HEK293 (cell line): ENCODE results near the gene TFAP2B.

ENCODE experiments used
- CTCF ChIA-PET: fragments of 350-600 bp; formaldehyde crosslinking; extraction: SDS; loops from one replicate; lab custom pipeline; 2021; ENCODE audit warnings: antibody characterized with exemption; lab: Yijun Ruan, JAX
- POLR2A ChIA-PET: fragments of 300-600 bp; formaldehyde crosslinking; extraction: SDS; loops from one replicate; lab custom pipeline; 2020; ENCODE audit warnings: antibody characterized with exemption, inconsistent platforms; lab: Yijun Ruan, JAX
- H3K27ac ChIP-seq: fragments of 200-500 bp; sonication (Bioruptor generic); 2 replicates; pipeline ENCODE4 v1.5.1; 2014; ENCODE audit warnings: low read depth, low read length, control low read depth, inconsistent platforms; ENCODE audit errors: extremely low read depth
- H3K36me3 ChIP-seq, 2 experiments: fragments of 200-500 bp in 1 of 2; sonication (Bioruptor generic) in 1 of 2; 1 replicate in 1 of 2; 2 replicates in 1 of 2; pipeline ENCODE4 v1.5.1; 2014 to 2017; ENCODE audit warnings: inconsistent platforms in 2 of 2, low read length in 2 of 2; ENCODE audit not compliant: control insufficient read depth in 2 of 2, insufficient read depth in 1 of 2
- H3K4me1 ChIP-seq: fragments of 200-500 bp; sonication (Bioruptor generic); 2 replicates; pipeline ENCODE4 v1.5.1; 2014; ENCODE audit warnings: mild to moderate bottlenecking, low read length, inconsistent platforms; ENCODE audit not compliant: control insufficient read depth, insufficient read depth
- H3K4me3 ChIP-seq: 2 replicates; pipeline ENCODE4 v1.5.1; 2011; ENCODE audit warnings: low read depth, mild to moderate bottlenecking, control low read depth, low read length, moderate library complexity
- H3K9me3 ChIP-seq: fragments of 200-500 bp; sonication (Bioruptor generic); 2 replicates; pipeline ENCODE4 v1.5.1; 2014; ENCODE audit warnings: low read depth, low read length, inconsistent platforms; ENCODE audit not compliant: control insufficient read depth, insufficient read depth
- FEZF1 ChIP-seq: fragments of 450-650 bp; formaldehyde crosslinking; IDR thresholded peaks from 2 replicates; pipeline ENCODE4 v1.5.1; 2016; ENCODE audit warnings: missing biosample characterization, missing genetic modification characterization
- HOXA7 ChIP-seq: sonication (generic); formaldehyde crosslinking; IDR thresholded peaks from 2 replicates; pipeline ENCODE4 v1.8.1; 2022; ENCODE audit warnings: missing genetic modification reagents, borderline replicate concordance
- KLF1 ChIP-seq: fragments of 450-650 bp; formaldehyde crosslinking; IDR thresholded peaks from 2 replicates; pipeline ENCODE4 v1.5.1; 2016; ENCODE audit warnings: missing biosample characterization, missing genetic modification characterization
- KLF10 ChIP-seq: fragments of 450-650 bp; IDR thresholded peaks from 2 replicates; pipeline ENCODE4 v1.5.1; 2018; ENCODE audit warnings: missing biosample characterization, mild to moderate bottlenecking, missing genetic modification characterization
- OSR2 ChIP-seq: fragments of 450-650 bp; formaldehyde crosslinking; IDR thresholded peaks from 2 replicates; pipeline ENCODE4 v1.5.1; 2016; ENCODE audit warnings: missing biosample characterization, missing genetic modification characterization
- TCF7L2 ChIP-seq: IDR thresholded peaks from 2 replicates; pipeline ENCODE4 v1.6.1; 2011; ENCODE audit warnings: low read depth, mild to moderate bottlenecking, inconsistent platforms, low read length, moderate library complexity, borderline replicate concordance
- WT1 ChIP-seq: fragments of 450-650 bp; formaldehyde crosslinking; IDR thresholded peaks from 2 replicates; pipeline ENCODE4 v1.5.1; 2016; ENCODE audit warnings: missing biosample characterization, missing genetic modification characterization
- ZBTB20 ChIP-seq: fragments of 450-650 bp; formaldehyde crosslinking; IDR thresholded peaks from 2 replicates; pipeline ENCODE4 v1.5.1; 2016; ENCODE audit warnings: missing biosample characterization, missing genetic modification characterization
- ZEB2 ChIP-seq: fragments of 450-650 bp; formaldehyde crosslinking; IDR thresholded peaks from 2 replicates; pipeline ENCODE4 v1.5.1; 2016; ENCODE audit warnings: missing biosample characterization, missing genetic modification characterization
- ZFP37 ChIP-seq: fragments of 450-650 bp; formaldehyde crosslinking; IDR thresholded peaks from 2 replicates; pipeline ENCODE4 v1.5.1; 2016; ENCODE audit warnings: missing biosample characterization, missing genetic modification characterization
- ZNF221 ChIP-seq: fragments of 450-650 bp; formaldehyde crosslinking; IDR thresholded peaks from 2 replicates; pipeline ENCODE4 v1.5.1; 2017; ENCODE audit warnings: missing biosample characterization, missing genetic modification characterization, borderline replicate concordance
- ZNF223 ChIP-seq: fragments of 450-650 bp; formaldehyde crosslinking; IDR thresholded peaks from 2 replicates; pipeline ENCODE4 v1.5.1; 2016; ENCODE audit warnings: missing biosample characterization, missing genetic modification characterization
- ZNF292 ChIP-seq: fragments of 450-650 bp; formaldehyde crosslinking; IDR thresholded peaks from 2 replicates; pipeline ENCODE4 v1.5.1; 2016; ENCODE audit warnings: low read depth, missing biosample characterization, missing genetic modification characterization, borderline replicate concordance
- ZNF311 ChIP-seq: fragments of 450-650 bp; formaldehyde crosslinking; IDR thresholded peaks from 2 replicates; pipeline ENCODE4 v1.5.1; 2017; ENCODE audit warnings: missing biosample characterization, missing genetic modification characterization, borderline replicate concordance
- ZNF324 ChIP-seq: fragments of 450-650 bp; formaldehyde crosslinking; IDR thresholded peaks from 2 replicates; pipeline ENCODE4 v1.5.1; 2016; ENCODE audit warnings: missing biosample characterization, missing genetic modification characterization
- ZNF366 ChIP-seq: fragments of 450-650 bp; formaldehyde crosslinking; conservative IDR thresholded peaks from 2 replicates; pipeline ENCODE4 v1.5.1; 2016; ENCODE audit warnings: missing biosample characterization, missing genetic modification characterization
- ZNF423 ChIP-seq: fragments of 450-650 bp; formaldehyde crosslinking; IDR thresholded peaks from 2 replicates; pipeline ENCODE4 v1.5.1; 2016; ENCODE audit warnings: missing biosample characterization, missing genetic modification characterization
- ZNF426 ChIP-seq: fragments of 450-650 bp; formaldehyde crosslinking; IDR thresholded peaks from 2 replicates; pipeline ENCODE4 v1.5.1; 2017; ENCODE audit warnings: missing biosample characterization, missing genetic modification characterization, mild to moderate bottlenecking, inconsistent platforms, moderate library complexity
- ZNF529 ChIP-seq: fragments of 450-650 bp; formaldehyde crosslinking; IDR thresholded peaks from 2 replicates; pipeline ENCODE4 v1.5.1; 2017; ENCODE audit warnings: missing genetic modification characterization, missing biosample characterization; ENCODE audit not compliant: insufficient replicate concordance
- ZNF623 ChIP-seq: fragments of 450-650 bp; formaldehyde crosslinking; IDR thresholded peaks from 2 replicates; pipeline ENCODE4 v1.5.1; 2016; ENCODE audit warnings: missing biosample characterization, missing genetic modification characterization
- ZNF658 ChIP-seq: fragments of 450-650 bp; formaldehyde crosslinking; IDR thresholded peaks from 2 replicates; pipeline ENCODE4; 2016; ENCODE audit warnings: missing biosample characterization, missing genetic modification characterization
- ZNF747 ChIP-seq: fragments of 450-650 bp; formaldehyde crosslinking; IDR thresholded peaks from 2 replicates; pipeline ENCODE4 v1.5.1; 2016; ENCODE audit warnings: missing biosample characterization, missing genetic modification characterization
- ZNF76 ChIP-seq: fragments of 450-650 bp; formaldehyde crosslinking; IDR thresholded peaks from 2 replicates; pipeline ENCODE4; 2016; ENCODE audit warnings: low read depth, missing biosample characterization, missing genetic modification characterization, borderline replicate concordance
- ZNF791 ChIP-seq: fragments of 450-650 bp; formaldehyde crosslinking; IDR thresholded peaks from 2 replicates; pipeline ENCODE4 v1.5.1; 2016; ENCODE audit warnings: missing biosample characterization, missing genetic modification characterization
- TF ChIP-seq, protein P1 (sequence below): fragments of 450-650 bp; formaldehyde crosslinking; IDR thresholded peaks from 2 replicates; pipeline ENCODE4 v1.5.1; 2016; ENCODE audit warnings: missing biosample characterization, missing genetic modification characterization
- TF ChIP-seq, protein P2 (sequence below): fragments of 450-650 bp; formaldehyde crosslinking; IDR thresholded peaks from 2 replicates; pipeline ENCODE4 v1.5.1; 2016; ENCODE audit warnings: missing biosample characterization, missing genetic modification characterization
- TF ChIP-seq, protein P3 (sequence below): fragments of 450-650 bp; formaldehyde crosslinking; IDR thresholded peaks from 2 replicates; pipeline ENCODE4 v1.5.1; 2016; ENCODE audit warnings: missing biosample characterization, missing genetic modification characterization
- TF ChIP-seq, protein P4 (sequence below): fragments of 450-650 bp; formaldehyde crosslinking; IDR thresholded peaks from 2 replicates; pipeline ENCODE4 v1.5.1; 2016; ENCODE audit warnings: missing biosample characterization, missing genetic modification characterization, low read depth

The TFAP2B gene

DNA sequence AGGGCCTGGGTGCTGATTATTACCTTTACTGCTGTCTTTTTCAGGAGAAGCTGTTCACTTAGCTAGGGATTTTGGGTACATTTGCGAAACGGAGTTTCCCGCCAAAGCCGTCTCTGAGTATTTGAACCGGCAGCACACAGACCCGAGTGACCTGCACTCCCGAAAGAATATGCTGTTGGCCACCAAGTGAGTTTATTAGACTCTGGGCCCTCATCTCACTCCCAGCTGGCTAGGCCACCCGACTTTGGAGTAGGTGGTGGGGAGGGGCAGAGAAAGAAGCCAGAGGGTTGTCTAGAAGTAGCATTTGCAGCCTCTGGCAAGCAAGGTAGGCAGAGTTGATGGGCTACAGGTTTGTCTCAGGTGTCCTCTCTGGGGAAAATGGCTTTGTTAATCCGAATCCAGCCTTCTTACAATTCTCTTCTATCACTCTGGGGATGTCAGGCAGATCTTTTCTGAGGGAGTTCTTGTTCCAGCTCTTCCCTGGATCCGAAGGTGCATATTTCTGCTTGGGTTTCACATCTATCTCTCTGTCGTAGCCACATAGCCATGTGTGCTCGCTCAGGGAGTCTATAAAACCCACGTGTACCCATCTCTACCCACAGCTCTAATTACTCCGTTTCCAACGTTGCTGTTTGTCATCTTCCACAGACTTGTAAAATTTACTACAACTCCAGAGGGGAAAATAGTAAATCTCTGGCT, 21.6 kb downstream of the TFAP2B start:
- Histone ChIP-seq H3K27ac (no peak overlapping the region), H3K4me3 (no peak overlapping the region), H3K9me3 (no peaks in the 10 kb centered on the region), H3K36me3 (no peaks in the 10 kb centered on the region), H3K4me1 (no peaks in the 10 kb centered on the region)
- POLR2A ChIA-PET, result no interaction called here
- TF ChIP-seq ZNF223 (no peak), KLF1 (tag by site-specific recombination) (no peak), ZNF658 (tag by site-specific recombination) (no peak), ZNF623 (tag by site-specific recombination) (no peak), ZNF366 (tag by site-specific recombination) (no peak), ZNF791 (tag by site-specific recombination) (no peak), KLF10 (tag by site-specific recombination) (no peak), ZNF423 (no peak), ZEB2 (tag by site-specific recombination) (no peak), ZNF311 (tag by site-specific recombination) (no peak), ZBTB20 (tag by site-specific recombination) (no peak)
- CTCF ChIA-PET, result no interaction called here

DNA sequence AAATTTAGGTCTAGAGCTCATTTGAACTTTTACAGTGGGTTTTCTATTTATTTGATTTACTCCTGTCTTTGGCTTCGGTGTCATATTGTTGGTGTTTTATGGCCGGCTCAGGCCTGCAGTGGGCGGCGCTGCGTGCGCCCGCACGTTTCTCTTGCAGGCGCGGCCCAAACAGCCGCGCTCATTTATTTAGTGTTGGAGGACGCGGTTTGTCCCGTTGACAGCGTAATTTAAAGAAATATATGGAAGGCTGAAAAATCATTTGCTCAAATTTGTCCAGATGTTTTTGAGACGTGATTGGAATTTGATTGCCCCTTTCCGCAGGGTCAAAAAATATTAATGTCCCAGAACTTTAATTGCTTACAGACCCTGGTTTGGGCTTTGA, 22.1 kb downstream of the TFAP2B start:
- Histone ChIP-seq H3K36me3 (no peaks in the 10 kb centered on the region), H3K9me3 (no peaks in the 10 kb centered on the region), H3K27ac (no peak overlapping the region), H3K4me3 (no peak overlapping the region), H3K4me1 (no peaks in the 10 kb centered on the region)
- CTCF ChIA-PET, result no interaction called here
- no peak for TF ChIP-seq HOXA7 (CRISPR knock-in tag)
- TF ChIP-seq WT1 (tag by site-specific recombination), result no peak
- TF ChIP-seq ZNF292 (tag by site-specific recombination), result no peak
- no peak for TF ChIP-seq ZNF76 (tag by site-specific recombination)
- TF ChIP-seq ZNF747, result no peak
- TF ChIP-seq ZNF529 (tag by site-specific recombination), result no peak
- no peak for TF ChIP-seq TCF7L2
- TF ChIP-seq ZNF221 (tag by site-specific recombination), result no peak
- TF ChIP-seq OSR2, result no peak
- no peak for TF ChIP-seq ZNF423
- TF ChIP-seq ZNF426, result no peak
- POLR2A ChIA-PET, result no interaction called here

DNA sequence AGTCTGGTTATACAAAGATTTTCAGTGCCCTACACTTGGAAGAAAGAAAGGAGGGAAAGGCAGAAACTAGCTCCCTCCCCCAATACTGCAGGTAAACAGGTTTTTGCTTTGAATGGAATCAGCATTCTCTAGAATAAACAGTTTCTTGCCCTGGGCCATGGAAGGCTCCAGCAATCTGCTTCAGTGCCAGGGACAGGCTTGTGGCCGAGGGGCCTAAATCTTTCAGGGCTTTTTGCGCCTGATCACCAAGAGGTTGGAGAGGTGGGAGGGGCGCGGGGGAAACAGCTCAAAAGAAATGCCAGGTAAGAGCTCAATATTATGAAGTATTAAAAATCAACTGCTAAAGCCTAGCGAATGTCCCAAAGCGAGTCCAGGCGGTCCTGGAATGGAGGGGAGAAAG, 23.8 kb downstream of the TFAP2B start:
- Histone ChIP-seq H3K4me1 (no peaks in the 10 kb centered on the region), H3K36me3 (no peaks in the 10 kb centered on the region), H3K4me3 (no peak overlapping the region), H3K9me3 (no peaks in the 10 kb centered on the region), H3K27ac (no peak overlapping the region)
- ChIA-PET CTCF (no interaction called here), POLR2A (no interaction called here)
- TF ChIP-seq, protein P1, sequence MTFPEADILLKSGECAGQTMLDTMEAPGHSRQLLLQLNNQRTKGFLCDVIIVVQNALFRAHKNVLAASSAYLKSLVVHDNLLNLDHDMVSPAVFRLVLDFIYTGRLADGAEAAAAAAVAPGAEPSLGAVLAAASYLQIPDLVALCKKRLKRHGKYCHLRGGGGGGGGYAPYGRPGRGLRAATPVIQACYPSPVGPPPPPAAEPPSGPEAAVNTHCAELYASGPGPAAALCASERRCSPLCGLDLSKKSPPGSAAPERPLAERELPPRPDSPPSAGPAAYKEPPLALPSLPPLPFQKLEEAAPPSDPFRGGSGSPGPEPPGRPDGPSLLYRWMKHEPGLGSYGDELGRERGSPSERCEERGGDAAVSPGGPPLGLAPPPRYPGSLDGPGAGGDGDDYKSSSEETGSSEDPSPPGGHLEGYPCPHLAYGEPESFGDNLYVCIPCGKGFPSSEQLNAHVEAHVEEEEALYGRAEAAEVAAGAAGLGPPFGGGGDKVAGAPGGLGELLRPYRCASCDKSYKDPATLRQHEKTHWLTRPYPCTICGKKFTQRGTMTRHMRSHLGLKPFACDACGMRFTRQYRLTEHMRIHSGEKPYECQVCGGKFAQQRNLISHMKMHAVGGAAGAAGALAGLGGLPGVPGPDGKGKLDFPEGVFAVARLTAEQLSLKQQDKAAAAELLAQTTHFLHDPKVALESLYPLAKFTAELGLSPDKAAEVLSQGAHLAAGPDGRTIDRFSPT (tag by site-specific recombination), result no peak
- TF ChIP-seq, protein P2, sequence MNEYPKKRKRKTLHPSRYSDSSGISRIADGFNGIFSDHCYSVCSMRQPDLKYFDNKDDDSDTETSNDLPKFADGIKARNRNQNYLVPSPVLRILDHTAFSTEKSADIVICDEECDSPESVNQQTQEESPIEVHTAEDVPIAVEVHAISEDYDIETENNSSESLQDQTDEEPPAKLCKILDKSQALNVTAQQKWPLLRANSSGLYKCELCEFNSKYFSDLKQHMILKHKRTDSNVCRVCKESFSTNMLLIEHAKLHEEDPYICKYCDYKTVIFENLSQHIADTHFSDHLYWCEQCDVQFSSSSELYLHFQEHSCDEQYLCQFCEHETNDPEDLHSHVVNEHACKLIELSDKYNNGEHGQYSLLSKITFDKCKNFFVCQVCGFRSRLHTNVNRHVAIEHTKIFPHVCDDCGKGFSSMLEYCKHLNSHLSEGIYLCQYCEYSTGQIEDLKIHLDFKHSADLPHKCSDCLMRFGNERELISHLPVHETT (tag by site-specific recombination), result no peak
- TF ChIP-seq ZNF658 (tag by site-specific recombination) (no peak), ZFP37 (tag by site-specific recombination) (no peak), FEZF1 (no peak), ZNF324 (tag by site-specific recombination) (no peak)
- TF ChIP-seq, protein P3, sequence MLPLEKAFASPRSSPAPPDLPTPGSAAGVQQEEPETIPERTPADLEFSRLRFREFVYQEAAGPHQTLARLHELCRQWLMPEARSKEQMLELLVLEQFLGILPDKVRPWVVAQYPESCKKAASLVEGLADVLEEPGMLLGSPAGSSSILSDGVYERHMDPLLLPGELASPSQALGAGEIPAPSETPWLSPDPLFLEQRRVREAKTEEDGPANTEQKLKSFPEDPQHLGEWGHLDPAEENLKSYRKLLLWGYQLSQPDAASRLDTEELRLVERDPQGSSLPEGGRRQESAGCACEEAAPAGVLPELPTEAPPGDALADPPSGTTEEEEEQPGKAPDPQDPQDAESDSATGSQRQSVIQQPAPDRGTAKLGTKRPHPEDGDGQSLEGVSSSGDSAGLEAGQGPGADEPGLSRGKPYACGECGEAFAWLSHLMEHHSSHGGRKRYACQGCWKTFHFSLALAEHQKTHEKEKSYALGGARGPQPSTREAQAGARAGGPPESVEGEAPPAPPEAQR, result no peak
- TF ChIP-seq, protein P4, sequence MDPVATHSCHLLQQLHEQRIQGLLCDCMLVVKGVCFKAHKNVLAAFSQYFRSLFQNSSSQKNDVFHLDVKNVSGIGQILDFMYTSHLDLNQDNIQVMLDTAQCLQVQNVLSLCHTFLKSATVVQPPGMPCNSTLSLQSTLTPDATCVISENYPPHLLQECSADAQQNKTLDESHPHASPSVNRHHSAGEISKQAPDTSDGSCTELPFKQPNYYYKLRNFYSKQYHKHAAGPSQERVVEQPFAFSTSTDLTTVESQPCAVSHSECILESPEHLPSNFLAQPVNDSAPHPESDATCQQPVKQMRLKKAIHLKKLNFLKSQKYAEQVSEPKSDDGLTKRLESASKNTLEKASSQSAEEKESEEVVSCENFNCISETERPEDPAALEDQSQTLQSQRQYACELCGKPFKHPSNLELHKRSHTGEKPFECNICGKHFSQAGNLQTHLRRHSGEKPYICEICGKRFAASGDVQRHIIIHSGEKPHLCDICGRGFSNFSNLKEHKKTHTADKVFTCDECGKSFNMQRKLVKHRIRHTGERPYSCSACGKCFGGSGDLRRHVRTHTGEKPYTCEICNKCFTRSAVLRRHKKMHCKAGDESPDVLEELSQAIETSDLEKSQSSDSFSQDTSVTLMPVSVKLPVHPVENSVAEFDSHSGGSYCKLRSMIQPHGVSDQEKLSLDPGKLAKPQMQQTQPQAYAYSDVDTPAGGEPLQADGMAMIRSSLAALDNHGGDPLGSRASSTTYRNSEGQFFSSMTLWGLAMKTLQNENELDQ (tag by site-specific recombination), result no peak
